Dedifferentiated amniotic fluid mesenchymal stem cell (primary cell): ENCODE measurements around the gene RAB18.
"Not testable (repeated sequence)": the region's sequence is repeated elsewhere in the genome, so short reads cannot be mapped to it uniquely, and the experiment has no call there.

Experiments
- DNase-seq: peaks from one replicate; pipeline ENCODE4 v3.0.0-alpha.2; 2016; ENCODE audit errors: extremely low spot score

The RAB18 gene

DNA sequence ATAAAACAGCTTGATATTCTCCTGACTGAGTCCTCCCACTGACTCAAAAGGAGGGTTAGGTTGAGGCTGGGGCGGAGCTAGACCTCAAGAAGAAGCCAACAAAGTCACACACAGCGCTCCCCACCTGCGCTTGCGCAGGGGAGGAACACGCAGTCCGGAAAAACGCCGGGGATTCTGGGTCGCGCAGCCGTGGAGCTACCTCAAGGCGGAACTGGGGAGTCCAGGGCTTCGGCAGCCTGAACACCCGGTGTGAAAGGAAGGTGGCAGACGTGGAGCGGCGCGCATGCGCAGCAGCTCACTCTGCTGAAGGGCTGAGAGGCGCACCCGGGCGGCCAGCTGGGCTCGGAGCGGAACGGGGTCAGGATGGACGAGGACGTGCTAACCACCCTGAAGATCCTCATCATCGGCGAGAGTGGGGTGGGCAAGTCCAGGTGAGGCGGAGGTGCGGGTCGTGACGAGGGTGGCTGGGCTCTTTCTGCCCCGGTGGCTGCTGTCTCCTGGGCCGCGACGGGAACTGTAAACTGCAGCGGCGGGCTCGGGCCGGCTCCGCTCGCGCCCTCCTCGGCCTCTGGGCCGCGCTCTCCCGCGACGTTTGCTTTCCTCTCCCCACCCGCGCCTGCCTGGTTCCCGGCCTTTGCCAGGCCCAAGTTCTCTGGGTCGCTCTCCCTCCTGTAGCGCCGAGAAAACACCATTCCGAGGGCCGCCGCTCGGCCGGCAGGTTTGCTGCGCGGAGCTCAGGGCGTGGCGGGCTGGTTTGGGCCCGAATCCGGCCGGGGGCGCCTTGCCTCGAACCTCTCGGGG lies at the start of gene RAB18:
TSS of gene RAB18 (plus strand) at position 298 of the 801 bp plus-strand sequence. CDS start at position 364, 66 bp downstream.
- DNase-seq = peak; percentile 99

DNA sequence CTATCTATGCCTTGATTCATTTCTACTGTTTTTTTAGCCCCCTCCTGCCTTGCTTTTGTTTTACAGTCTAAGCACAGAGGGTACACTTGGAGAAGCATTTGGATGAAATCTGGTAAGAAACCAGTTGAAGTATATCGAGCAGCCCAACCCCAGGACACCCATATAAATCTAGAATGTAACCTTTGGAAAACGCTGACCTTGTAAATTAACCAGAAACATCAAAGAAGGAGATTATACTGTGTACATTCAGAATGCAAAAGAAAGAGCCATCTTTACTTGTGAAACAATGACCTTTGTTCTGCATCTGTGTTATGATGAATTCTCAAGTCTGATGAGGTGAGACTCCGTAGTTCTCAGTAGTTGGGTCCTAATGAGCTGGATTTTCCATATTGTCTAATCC lies 49.3 kb upstream of the RAB18 start:
- no peak for DNase-seq

DNA sequence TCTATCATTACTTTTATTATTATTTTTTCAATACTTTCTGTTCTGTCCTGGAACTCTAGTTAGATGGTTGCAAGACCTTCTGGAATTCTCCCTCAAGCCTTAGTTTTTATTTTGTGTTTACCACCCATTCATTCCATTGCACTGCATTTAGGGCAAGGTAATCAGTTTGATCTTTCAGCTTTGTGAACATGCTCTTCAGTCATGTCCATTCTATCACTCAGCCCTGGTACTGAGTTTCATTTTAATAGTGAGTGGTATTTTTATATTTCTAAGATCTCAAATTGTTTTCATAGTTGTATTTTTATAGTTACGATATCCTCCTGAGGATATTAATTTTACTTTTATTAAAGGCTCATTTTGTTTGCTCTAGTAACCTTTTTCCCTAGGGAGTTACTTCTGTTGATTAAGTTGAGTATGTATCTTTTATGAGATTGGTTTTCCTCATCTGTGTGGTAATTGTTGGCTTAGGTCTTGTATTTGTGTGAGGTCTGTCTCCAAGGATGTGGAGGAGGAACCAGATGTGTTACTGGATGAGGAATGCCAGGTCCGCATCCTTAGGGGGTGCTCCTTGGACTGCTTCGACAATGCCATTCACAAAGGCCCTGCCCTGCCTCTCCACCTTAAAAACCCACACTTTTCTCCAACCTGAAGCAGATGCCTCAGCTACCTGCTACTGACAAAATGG lies 46.7 kb upstream of the RAB18 start:
- no peak for DNase-seq

DNA sequence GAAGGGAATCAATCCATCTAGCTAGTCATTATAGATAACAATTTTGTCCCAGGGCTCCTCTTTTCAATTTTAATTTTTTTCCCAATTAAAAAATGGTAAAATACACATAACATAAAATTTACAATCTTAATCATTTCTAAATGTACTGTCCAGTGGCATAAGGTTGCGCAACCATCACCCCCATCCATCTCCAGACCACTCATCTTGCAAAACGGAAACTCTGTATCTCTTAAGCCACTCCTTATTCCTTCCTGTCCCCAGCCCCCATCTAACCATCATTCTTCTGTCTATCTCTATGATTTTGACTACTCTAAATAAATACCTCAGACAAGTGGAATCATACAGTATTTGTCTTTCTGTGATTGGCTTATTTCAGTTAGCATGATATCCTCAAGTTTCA lies 46.1 kb upstream of the RAB18 start:
- no peak for DNase-seq

- DNase-seq = no peak
Observed at GRCh38 chr10:27461312-27461711, 42.8 kb upstream of the RAB18 start.

DNA sequence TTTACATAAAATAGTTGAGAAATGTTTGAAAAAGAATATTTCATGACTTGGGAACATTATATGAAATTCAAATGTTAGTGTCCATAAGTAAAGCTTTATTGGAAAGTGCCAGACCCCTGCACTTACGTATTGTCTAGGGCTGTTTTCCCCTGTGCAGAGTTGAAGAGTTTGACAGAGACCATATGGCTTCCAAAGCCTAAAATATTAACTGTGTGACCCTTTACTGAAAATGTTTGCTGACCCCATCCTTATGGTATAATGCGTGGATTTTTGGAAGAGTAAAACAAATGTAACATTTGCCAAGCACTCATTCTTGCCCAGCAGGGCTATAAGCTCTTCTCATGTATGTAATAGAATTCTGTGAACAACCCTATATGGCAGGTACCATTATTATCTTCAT lies 40.1 kb upstream of the RAB18 start:
- DNase-seq = no peak

DNA sequence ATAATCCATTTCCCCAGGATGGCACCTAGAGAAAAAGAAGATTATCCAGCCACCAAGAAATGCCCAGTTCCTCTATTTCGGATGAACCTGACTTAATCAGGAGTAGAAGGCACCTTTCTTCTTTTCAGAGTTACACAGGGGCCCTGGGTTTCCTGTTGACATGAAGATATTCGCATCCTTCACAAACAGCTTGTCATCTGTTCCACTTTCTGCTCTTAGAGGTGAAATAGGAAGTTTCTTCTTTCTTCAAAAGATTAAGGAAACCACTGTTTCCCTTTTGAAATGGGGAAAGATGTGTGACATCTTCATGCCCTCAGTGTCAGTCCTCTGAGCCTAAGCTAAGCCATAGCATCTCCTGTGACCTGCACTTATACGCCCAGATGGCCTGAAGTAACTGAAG lies 39.1 kb upstream of the RAB18 start:
- no peak for DNase-seq

- not testable (repeated sequence) for DNase-seq
Observed at GRCh38 chr10:27465596-27465995, 38.5 kb upstream of the RAB18 start.

- DNase-seq = no peak
Observed at GRCh38 chr10:27470885-27471284, 33.2 kb upstream of the RAB18 start.

DNA sequence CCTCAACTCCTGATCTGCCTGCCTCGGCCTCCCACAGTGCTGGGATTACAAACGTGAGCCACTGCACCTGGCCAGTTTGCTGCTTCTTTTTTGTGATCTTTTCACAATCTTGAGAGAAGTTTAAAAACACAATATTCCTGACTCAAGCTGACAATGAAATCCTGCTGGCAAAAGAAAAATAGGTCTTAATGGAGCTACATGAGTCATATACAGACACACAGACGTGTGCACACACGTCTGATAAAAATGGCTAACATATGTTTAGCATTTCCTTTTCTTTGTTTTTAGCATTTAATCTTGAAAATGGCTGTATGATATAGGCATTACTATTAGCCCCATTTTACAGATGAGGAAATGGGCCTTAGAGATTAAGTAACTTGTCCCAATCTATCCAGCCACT lies 29.4 kb upstream of the RAB18 start:
- no peak for DNase-seq

GRCh38 chr10:27479016-27479415 lies 25.1 kb upstream of the RAB18 start:
- DNase-seq = no peak

- no peak for DNase-seq
Observed at GRCh38 chr10:27481486-27481885, 22.6 kb upstream of the RAB18 start.

DNA sequence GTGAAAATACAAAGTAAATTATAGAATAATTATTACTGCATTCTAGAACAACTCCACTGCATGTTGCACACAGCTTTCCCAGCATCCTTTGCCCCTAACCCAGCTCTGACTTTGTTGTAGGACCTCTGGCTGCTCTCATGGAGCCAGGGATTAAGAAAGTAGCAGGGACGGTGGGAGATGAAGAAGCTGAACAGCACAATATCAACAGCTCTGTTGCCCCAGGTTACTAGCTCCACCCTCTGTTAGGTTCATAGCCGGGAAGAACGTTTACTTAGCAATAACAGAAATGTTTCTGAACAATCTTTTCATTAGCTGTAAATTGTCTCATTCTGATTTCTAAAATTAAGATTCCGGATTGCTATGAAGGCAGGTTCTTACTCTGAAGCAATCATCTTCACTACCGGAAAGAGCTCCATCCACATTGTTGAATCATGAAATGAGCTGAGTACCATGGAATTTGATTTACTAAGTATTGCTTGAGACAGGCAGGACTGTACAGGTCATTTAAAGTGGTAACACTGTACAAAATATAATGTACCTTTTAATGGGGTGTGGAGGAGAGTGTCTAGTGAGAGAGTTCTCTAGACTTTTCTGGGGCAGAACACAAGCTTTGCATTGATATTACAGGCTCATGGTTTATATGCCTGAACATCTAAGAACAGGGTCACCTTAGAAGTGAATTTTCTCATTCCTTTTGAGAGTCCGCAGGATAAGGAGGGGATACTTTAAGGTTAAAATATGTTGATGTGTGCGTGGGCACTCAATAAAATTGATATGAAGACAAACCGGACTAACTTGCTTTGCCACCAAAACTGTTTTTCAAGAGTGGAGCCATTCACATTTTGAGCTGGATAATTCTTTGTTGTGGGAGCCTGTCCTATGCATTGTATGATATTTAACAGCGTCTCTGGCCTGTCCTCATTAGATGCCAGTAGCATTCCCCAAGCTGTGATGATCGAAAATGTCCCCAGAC lies 20.8 kb upstream of the RAB18 start:
- no peak for DNase-seq

GRCh38 chr10:27485368-27485767 lies 18.7 kb upstream of the RAB18 start:
- no peak for DNase-seq

DNA sequence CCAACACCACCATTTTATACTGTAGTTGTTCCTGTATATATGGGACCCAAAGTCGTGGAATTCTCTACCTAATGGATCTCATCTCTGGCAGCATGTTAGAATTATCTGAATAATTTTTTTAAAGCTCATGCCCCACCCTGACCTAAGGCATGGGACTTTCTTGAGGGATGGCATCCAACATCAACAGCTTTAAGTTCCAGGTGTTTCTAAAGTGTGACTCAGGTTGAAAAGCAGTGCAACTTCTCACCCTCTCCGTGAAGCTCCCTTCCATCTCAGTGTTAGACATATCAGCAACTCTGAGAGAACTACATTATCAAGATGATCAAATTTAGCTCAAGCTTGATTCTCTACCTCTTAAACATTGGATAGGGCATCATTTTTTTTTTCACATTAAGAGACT lies 18.1 kb upstream of the RAB18 start:
- no peak for DNase-seq

- DNase-seq = no peak
Observed at GRCh38 chr10:27490807-27491206, 13.3 kb upstream of the RAB18 start.

GRCh38 chr10:27494116-27494805 lies 9.8 kb upstream of the RAB18 start:
- DNase-seq = no peak

DNA sequence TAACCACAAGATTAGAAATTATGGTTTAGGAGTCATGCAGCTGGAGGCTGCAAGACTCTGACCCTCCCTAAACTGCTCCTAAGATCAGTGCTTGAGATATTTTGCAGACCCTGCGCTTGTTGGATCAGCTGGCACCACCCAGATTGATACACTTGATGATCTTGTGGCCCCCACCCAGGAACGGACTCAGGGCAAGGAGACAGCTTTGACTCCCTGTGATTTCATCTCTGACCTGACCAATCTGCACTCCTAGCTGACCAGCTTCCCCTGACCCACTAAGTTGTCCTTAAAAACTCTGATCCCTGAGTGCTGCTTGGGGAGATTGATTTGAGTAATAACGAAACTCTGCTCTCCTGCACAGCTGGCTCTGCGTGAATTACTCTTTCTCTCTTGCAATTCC lies 8.0 kb upstream of the RAB18 start:
- no peak for DNase-seq

DNA sequence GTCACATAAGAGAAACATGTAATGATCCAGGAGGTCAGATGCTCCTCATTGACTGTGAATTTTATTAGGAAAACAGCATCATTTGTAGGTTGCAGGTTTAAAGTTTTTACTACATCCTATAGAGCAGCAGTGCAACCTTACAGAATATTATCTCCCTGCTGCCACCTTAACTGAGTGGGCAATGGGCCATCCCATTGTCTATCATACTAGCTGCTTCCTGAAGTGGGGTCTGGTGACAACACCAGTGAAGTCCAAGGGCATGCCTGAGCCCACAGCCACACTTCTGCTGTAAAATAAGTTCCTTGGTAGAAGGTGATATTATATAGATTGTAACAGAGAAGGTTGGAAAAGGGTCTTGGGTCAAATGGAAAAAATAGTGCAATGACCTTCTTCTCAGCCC lies 4.0 kb upstream of the RAB18 start:
- no peak for DNase-seq

- no peak for DNase-seq
Observed at GRCh38 chr10:27500886-27501285, 3.2 kb upstream of the RAB18 start.

DNA sequence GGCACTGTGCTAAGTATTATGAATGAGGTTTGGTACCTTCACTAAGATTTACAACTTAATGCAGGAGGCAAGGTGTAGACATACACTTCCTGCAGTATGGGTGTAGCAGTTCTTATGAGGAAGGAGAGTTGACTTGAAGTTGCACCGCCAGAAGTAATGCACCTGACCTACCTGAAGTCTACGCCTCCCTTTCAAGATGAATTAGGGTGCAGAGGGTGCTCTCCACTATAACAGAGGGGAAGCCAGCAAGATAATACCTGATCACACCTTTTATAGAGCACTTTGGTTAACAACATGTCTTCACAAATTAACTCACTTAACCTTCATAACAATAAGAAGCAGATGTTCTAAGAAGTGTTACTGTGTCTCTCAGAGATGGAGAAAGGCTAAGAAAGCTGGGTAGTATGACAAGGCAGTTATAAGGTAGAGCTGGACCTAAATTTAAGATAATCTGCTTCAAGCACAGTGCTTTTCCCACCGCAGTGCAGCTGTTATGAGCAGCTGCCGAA lies 552 bp upstream of the RAB18 start:
- no peak for DNase-seq
